PC-3 (cell line): Measurements from ENCODE around the gene TMEM52. TPM values are rescaled to one million over a fixed set of nuclear protein-coding genes. Genes with fewer than 3 reads are reported as not detected.
A peak's percentile ranks its signal among the peaks of the same experiment; 100 is the strongest.

Source experiments
- ATAC-seq: fragments of 200-7000 bp; cut with Tn5 transposase; 2 replicates; pipeline ENCODE4 v1.9.1; 2020; ENCODE audit warnings: mild to moderate bottlenecking, moderate library complexity
- BruUV-seq: library from RNA; stranded (reverse); fragments of 400-500 nt; replicated peaks from 2 replicates; lab custom pipeline; 2021; lab: Mats Ljungman, UMichigan
- CTCF ChIA-PET: fragments of 300-600 bp; sonication (Branson Sonifier 250); formaldehyde crosslinking; loops from one replicate; lab custom pipeline; 2022; ENCODE audit warnings: antibody characterized with exemption; lab: Charles Lee
- POLR2A ChIA-PET: fragments of 300-600 bp; sonication (Branson Sonifier 250); formaldehyde crosslinking; loops from one replicate; lab custom pipeline; 2022; ENCODE audit warnings: antibody characterized with exemption; ENCODE audit not compliant: unreplicated experiment; lab: Charles Lee
- DNase-seq: peaks from one replicate; pipeline ENCODE4 v3.0.0-alpha.2; 2015
- H2AFZ ChIP-seq: fragments of 300-600 bp; sonication (generic); 2 replicates; pipeline ENCODE4 v1.6.0; 2016; ENCODE audit warnings: antibody characterized with exemption, low read length
- H3F3A ChIP-seq: fragments of 300-600 bp; sonication (generic); one replicate; pipeline ENCODE4 v1.6.0; 2017; ENCODE audit warnings: antibody characterized with exemption, low read length, control low read depth, mild to moderate bottlenecking; ENCODE audit not compliant: unreplicated experiment
- H3K27ac ChIP-seq: fragments of 300-600 bp; sonication (generic); 2 replicates; pipeline ENCODE4 v1.5.1; 2016; ENCODE audit warnings: mild to moderate bottlenecking, low read length
- H3K27me3 ChIP-seq: fragments of 300-600 bp; sonication (generic); 2 replicates; pipeline ENCODE4 v1.6.1; 2016; ENCODE audit warnings: low read length, mixed read lengths
- H3K36me3 ChIP-seq: fragments of 300-600 bp; sonication (generic); 2 replicates; pipeline ENCODE4 v1.6.1; 2016; ENCODE audit warnings: low read depth, mixed run types, low read length, mixed read lengths
- H3K4me1 ChIP-seq: fragments of 300-600 bp; sonication (generic); 2 replicates; pipeline ENCODE4 v1.5.1; 2016; ENCODE audit warnings: low read length; ENCODE audit not compliant: insufficient read depth
- H3K4me2 ChIP-seq: fragments of 300-600 bp; sonication (generic); 2 replicates; pipeline ENCODE4 v1.6.0; 2016; ENCODE audit warnings: low read length
- H3K4me3 ChIP-seq: fragments of 300-600 bp; sonication (generic); 2 replicates; pipeline ENCODE4 v1.5.1; 2016; ENCODE audit warnings: mild to moderate bottlenecking, low read length, mixed read lengths
- H3K79me2 ChIP-seq: fragments of 300-600 bp; sonication (generic); 2 replicates; pipeline ENCODE4 v1.6.1; 2017; ENCODE audit warnings: low read length, mixed read lengths
- H3K9ac ChIP-seq: fragments of 300-600 bp; sonication (generic); 2 replicates; pipeline ENCODE4 v1.6.0; 2016; ENCODE audit warnings: mild to moderate bottlenecking, low read length
- H3K9me2 ChIP-seq: fragments of 300-600 bp; sonication (generic); replicated peaks from 2 replicates; pipeline ENCODE4 v1.6.1; 2016; ENCODE audit warnings: mixed run types, low read length, mixed read lengths
- H3K9me3 ChIP-seq: fragments of 300-600 bp; sonication (generic); 2 replicates; pipeline ENCODE4 v1.6.1; 2016; ENCODE audit warnings: low read length, mixed read lengths
- H4K20me1 ChIP-seq: fragments of 300-600 bp; sonication (generic); 2 replicates; pipeline ENCODE4 v1.6.1; 2016; ENCODE audit warnings: low read length, mixed read lengths
- EZH2 ChIP-seq: fragments of 300-600 bp; sonication (generic); IDR thresholded peaks from one replicate; pipeline ENCODE4 v1.6.1; 2017; ENCODE audit warnings: antibody characterized with exemption, mild to moderate bottlenecking, low read length; ENCODE audit not compliant: unreplicated experiment
- EZH2phosphoT487 ChIP-seq: fragments of 300-600 bp; sonication (generic); IDR thresholded peaks from 2 replicates; pipeline ENCODE4 v1.6.1; 2018; ENCODE audit warnings: mild to moderate bottlenecking, antibody characterized with exemption, low read length, borderline replicate concordance
- intact Hi-C: fragments of 100-400 bp; cut with micrococcal nuclease; formaldehyde crosslinking; loops from 2 replicates; pipeline ENCODE4 v1.9.0; 2023
- total RNA-seq: library from RNA; depleted of rRNA; stranded (reverse); fragments of >200 nt; gene quantifications from 2 replicates; pipeline ENCODE4 v1.2.3, GENCODE V29; 2014
- TF ChIP-seq, protein P1 (sequence below): fragments of 300-600 bp; sonication (generic); conservative IDR thresholded peaks from 2 replicates; pipeline ENCODE4 v1.5.1; 2017; ENCODE audit warnings: antibody characterized with exemption, low read depth, mild to moderate bottlenecking, low read length

TMEM52 gene
- total RNA-seq, 1 experiment from 2014 or later: 22.6 TPM

- Histone ChIP-seq H3K27me3 (no peaks in the 10 kb centered on the region), H3K9me2 (no peaks in the 10 kb centered on the region), H4K20me1 (peaks cover 22% of the 10 kb centered on the region), H3K4me2 (peak overlapping the region; percentile 99), H3K36me3 (no peaks in the 10 kb centered on the region), H3K9ac (no peak overlapping the region; the same call in 1 of the 2 replicates), H3K9me3 (no peaks in the 10 kb centered on the region), H3K79me2 (peaks cover 38% of the 10 kb centered on the region), H3K4me3 (peak overlapping the region; percentile 76), H3F3A (no peaks in the 10 kb centered on the region), H3K27ac (no peak overlapping the region), H2AFZ (no peak overlapping the region), H3K4me1 (peaks cover 42% of the 10 kb centered on the region)
- DNase-seq (no peak), ATAC-seq (no peak)
- CTCF ChIA-PET: no interaction called here
- TF ChIP-seq, protein P1, sequence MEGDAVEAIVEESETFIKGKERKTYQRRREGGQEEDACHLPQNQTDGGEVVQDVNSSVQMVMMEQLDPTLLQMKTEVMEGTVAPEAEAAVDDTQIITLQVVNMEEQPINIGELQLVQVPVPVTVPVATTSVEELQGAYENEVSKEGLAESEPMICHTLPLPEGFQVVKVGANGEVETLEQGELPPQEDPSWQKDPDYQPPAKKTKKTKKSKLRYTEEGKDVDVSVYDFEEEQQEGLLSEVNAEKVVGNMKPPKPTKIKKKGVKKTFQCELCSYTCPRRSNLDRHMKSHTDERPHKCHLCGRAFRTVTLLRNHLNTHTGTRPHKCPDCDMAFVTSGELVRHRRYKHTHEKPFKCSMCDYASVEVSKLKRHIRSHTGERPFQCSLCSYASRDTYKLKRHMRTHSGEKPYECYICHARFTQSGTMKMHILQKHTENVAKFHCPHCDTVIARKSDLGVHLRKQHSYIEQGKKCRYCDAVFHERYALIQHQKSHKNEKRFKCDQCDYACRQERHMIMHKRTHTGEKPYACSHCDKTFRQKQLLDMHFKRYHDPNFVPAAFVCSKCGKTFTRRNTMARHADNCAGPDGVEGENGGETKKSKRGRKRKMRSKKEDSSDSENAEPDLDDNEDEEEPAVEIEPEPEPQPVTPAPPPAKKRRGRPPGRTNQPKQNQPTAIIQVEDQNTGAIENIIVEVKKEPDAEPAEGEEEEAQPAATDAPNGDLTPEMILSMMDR: no peak
- TF ChIP-seq EZH2: no peak
- TF ChIP-seq EZH2phosphoT487: no peak
- POLR2A ChIA-PET: no interaction called here
- intact Hi-C loops: no loop called here
- no TSS peak for BruUV-seq
These were observed 26.3 kb downstream of the TMEM52 start for GRCh38 chr1:1892763-1893120.

GRCh38 chr1:1892079-1892762 is 26.9 kb downstream of the TMEM52 start:
- peak overlapping the region; percentile 99 for H3K4me2 ChIP-seq
- peak overlapping the region; percentile 33 for H3K27ac ChIP-seq
- peaks cover 43% of the 10 kb centered on the region for H3K79me2 ChIP-seq
- H3K4me3 ChIP-seq: peak overlapping the region; percentile 76
- H3F3A ChIP-seq: no peaks in the 10 kb centered on the region
- ATAC-seq (no peak), DNase-seq (no peak)
- POLR2A ChIA-PET: interaction anchor here (0.6 kb wide), 1 partner anchor 158 kb away, joined by 4 read pairs; no protein-coding TSS in a partner anchor
- CTCF ChIA-PET: interaction anchor here (0.9 to 1.0 kb wide), 2 partner anchors 14 to 17 kb away, joined by 3 to 6 read pairs; no protein-coding TSS in a partner anchor
- H3K36me3 ChIP-seq: no peaks in the 10 kb centered on the region
- H3K4me1 ChIP-seq: peaks cover 46% of the 10 kb centered on the region
- peak overlapping the region; percentile 80 for H3K9ac ChIP-seq
- BruUV-seq: TSS peak; percentile 61
- no peaks in the 10 kb centered on the region for H3K9me2 ChIP-seq
- TF ChIP-seq, protein P1: no peak
- TF ChIP-seq EZH2 (no peak), EZH2phosphoT487 (no peak)
- no peaks in the 10 kb centered on the region for H3K27me3 ChIP-seq
- H4K20me1 ChIP-seq: peaks cover 28% of the 10 kb centered on the region
- peak overlapping the region; percentile 71 for H2AFZ ChIP-seq
- H3K9me3 ChIP-seq: no peaks in the 10 kb centered on the region
- intact Hi-C loops: no loop called here
